HCT116 (cell line): Measurements from ENCODE around the gene SNORC.

Source experiments
- EZH2 ChIP-seq: fragments of 200-600 bp; sonication (generic); IDR thresholded peaks from 2 replicates; pipeline ENCODE4 v1.6.1; 2017; ENCODE audit warnings: antibody characterized with exemption, mixed run types
- POLR2AphosphoS5 ChIP-seq: IDR thresholded peaks from 2 replicates; pipeline ENCODE4 v1.6.1; 2011; ENCODE audit warnings: mild to moderate bottlenecking, low read depth, low read length, moderate library complexity
- SP1 ChIP-seq: IDR thresholded peaks from 2 replicates; pipeline ENCODE4 v1.6.1; 2012; ENCODE audit warnings: low read depth
- TF ChIP-seq, protein P1 (sequence below), 3 experiments: fragments of 200-600 bp in 1 of 3; sonication (generic) in 1 of 3; IDR thresholded peaks in 2 of 3; conservative IDR thresholded peaks in 1 of 3; 2 replicates each; pipeline ENCODE4 v1.5.1; 2012 to 2017; ENCODE audit warnings: low read depth in 2 of 3, low read length in 2 of 3, antibody characterized with exemption in 1 of 3, borderline replicate concordance in 1 of 3, control low read depth in 1 of 3, mild to moderate bottlenecking in 1 of 3, mixed read lengths in 1 of 3, mixed run types in 1 of 3, moderate library complexity in 1 of 3; ENCODE audit not compliant: insufficient read depth in 1 of 3
- TF ChIP-seq, protein P2 (sequence below): IDR thresholded peaks from 2 replicates; pipeline ENCODE4 v1.6.1; 2012

DNA sequence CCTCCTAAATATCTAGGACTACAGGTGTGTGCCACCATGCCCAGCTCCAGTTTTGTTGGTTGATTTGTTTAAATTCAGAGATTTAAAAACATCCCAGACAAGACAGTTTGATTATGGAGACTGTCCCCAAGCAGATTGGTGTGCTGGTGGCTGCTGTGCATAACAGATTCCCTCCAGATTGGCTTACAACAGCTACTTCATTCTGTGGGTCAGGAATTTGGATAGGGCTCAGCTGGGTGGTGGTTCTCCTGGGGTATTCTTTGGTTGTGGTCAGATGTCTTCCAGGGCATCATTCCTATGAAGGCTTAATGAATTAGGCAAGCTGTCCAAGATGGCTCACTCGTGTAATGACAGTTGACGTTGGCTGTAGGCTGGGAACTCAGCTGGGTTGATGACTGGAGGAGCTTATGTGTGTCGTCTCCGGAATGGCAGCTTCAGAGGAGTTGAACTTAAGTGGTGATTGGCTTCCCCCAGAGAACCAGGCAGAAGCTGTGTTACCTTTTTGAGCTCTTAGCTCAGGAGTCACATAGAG is 10.6 kb upstream of the SNORC start:
- TF ChIP-seq SP1 (no peak), EZH2 (no peak), POLR2AphosphoS5 (no peak)
- TF ChIP-seq, protein P1, sequence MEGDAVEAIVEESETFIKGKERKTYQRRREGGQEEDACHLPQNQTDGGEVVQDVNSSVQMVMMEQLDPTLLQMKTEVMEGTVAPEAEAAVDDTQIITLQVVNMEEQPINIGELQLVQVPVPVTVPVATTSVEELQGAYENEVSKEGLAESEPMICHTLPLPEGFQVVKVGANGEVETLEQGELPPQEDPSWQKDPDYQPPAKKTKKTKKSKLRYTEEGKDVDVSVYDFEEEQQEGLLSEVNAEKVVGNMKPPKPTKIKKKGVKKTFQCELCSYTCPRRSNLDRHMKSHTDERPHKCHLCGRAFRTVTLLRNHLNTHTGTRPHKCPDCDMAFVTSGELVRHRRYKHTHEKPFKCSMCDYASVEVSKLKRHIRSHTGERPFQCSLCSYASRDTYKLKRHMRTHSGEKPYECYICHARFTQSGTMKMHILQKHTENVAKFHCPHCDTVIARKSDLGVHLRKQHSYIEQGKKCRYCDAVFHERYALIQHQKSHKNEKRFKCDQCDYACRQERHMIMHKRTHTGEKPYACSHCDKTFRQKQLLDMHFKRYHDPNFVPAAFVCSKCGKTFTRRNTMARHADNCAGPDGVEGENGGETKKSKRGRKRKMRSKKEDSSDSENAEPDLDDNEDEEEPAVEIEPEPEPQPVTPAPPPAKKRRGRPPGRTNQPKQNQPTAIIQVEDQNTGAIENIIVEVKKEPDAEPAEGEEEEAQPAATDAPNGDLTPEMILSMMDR (IDR thresholded peaks at IDR 0.05 in 2 of 3, conservative IDR thresholded peaks at IDR 0.05 in 1 of 3; ENCODE audit: borderline replicate concordance in 1 of 3, insufficient read depth in 1 of 3, low read depth in 2 of 3, low read length in 2 of 3) = no peak
- TF ChIP-seq, protein P2, sequence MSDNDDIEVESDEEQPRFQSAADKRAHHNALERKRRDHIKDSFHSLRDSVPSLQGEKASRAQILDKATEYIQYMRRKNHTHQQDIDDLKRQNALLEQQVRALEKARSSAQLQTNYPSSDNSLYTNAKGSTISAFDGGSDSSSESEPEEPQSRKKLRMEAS = no peak
